Measurements from ENCODE around the gene CDH4. TPM values are rescaled to one million over a fixed set of nuclear protein-coding genes. Genes with fewer than 3 reads are reported as not detected.

The CDH4 gene
- total RNA-seq, 3 donors from 2014 or later (not counting 1 experiment from before 2014, with no cell fraction given), result 0.18 TPM; not detected in 2

DNA sequence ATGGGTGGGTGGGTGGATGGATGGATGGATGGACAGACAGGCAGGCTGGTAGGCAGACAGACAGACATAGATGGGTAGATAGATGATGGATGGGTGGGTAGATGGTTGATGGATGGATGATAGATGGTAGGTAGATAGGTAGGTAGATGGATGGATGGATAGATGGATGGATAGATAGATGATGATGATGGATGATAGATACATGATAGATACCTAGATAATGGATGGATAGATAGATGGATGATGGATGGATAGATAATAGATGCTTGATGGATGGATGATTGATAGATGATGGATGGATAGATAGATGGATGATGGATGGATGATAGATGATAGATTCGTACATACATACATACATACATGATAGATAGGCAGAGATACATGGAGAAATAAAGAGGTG lies 368.1 kb downstream of the CDH4 start:
- Histone ChIP-seq H3K36me3 (ENCODE audit: control insufficient read depth, insufficient read depth, low read length) (no peaks in the 10 kb centered on the region), H3K27me3 (ENCODE audit: control insufficient read depth, insufficient read depth, low read length) (no peaks in the 10 kb centered on the region), H3K9me3 (ENCODE audit: control insufficient read depth, insufficient read depth, low read length) (peaks cover 12% of the 10 kb centered on the region), H3K4me1 (ENCODE audit: control insufficient read depth, insufficient read depth, low read length) (no peaks in the 10 kb centered on the region), H3K4me3 (ENCODE audit: low read length) (no peak overlapping the region), H3K27ac (ENCODE audit: low read length) (no peak overlapping the region)
- Mint-ChIP-seq H3K9me3 (no peaks in the 10 kb centered on the region), H3K36me3 (no peaks in the 10 kb centered on the region), H3K4me3 (no peak overlapping the region), H3K4me1 (no peaks in the 10 kb centered on the region), H3K27ac (no peak overlapping the region), H3K27me3 (ENCODE audit: low read depth in 2 of 2) (no peaks in the 10 kb centered on the region)
- DNase-seq (no peak), ATAC-seq (no peak)
- no CpG with 5 or more reads among the region's 1 CpG for WGBS (ENCODE audit: insufficient coverage)
- intact Hi-C loops (cut with micrococcal nuclease), result no loop called here
- TF ChIP-seq, protein P1, sequence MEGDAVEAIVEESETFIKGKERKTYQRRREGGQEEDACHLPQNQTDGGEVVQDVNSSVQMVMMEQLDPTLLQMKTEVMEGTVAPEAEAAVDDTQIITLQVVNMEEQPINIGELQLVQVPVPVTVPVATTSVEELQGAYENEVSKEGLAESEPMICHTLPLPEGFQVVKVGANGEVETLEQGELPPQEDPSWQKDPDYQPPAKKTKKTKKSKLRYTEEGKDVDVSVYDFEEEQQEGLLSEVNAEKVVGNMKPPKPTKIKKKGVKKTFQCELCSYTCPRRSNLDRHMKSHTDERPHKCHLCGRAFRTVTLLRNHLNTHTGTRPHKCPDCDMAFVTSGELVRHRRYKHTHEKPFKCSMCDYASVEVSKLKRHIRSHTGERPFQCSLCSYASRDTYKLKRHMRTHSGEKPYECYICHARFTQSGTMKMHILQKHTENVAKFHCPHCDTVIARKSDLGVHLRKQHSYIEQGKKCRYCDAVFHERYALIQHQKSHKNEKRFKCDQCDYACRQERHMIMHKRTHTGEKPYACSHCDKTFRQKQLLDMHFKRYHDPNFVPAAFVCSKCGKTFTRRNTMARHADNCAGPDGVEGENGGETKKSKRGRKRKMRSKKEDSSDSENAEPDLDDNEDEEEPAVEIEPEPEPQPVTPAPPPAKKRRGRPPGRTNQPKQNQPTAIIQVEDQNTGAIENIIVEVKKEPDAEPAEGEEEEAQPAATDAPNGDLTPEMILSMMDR (IDR thresholded peaks at IDR 0.05), result no peak

DNA sequence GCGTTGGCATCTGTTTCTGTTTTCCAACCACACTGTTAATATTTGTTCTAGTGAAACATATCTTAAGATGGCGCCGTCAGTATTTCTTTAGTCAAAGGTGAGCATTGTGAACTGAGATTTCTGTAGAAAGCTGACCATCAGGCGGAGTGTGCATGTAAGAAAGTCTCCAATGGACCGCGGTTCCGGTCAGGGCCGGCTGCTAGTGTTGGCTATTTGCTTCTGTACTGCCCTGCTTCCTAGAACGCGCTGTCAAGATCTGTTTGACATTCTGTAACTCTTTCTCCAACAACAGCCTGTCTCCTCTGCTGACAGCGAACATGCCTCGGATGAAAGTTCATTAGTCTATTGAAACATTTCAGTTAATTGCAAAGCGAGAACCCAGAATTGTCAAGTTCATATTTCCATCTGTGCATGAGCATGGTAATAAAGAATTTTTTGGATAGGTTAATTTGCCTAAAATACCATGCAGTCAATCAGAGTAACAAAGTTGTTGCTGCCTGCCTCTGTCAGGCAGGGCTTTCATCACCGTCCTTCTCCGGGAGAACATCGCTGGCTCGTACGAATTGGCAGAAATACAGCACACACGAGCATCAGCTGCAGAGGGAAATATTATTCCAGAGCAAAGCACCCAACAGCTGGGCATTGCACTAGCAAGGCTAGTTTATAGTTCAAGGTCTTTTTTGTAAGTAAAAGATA lies 369.1 kb downstream of the CDH4 start:
- WGBS (ENCODE audit: insufficient coverage), result 94% methylated on average over 18 of the region's 19 CpGs
- intact Hi-C loops (cut with micrococcal nuclease), result no loop called here
- ATAC-seq (no peak), DNase-seq (no peak)
- TF ChIP-seq, protein P1 (IDR thresholded peaks at IDR 0.05), result no peak
- H3K9me3 ChIP-seq (ENCODE audit: control insufficient read depth, insufficient read depth, low read length), result peaks cover 12% of the 10 kb centered on the region
- H3K4me1 Mint-ChIP-seq, result no peaks in the 10 kb centered on the region
- H3K4me1 ChIP-seq (ENCODE audit: control insufficient read depth, insufficient read depth, low read length), result no peaks in the 10 kb centered on the region
- no peak overlapping the region for H3K27ac Mint-ChIP-seq
- H3K4me3 Mint-ChIP-seq, result no peak overlapping the region
- H3K36me3 Mint-ChIP-seq, result no peaks in the 10 kb centered on the region
- H3K36me3 ChIP-seq (ENCODE audit: control insufficient read depth, insufficient read depth, low read length), result no peaks in the 10 kb centered on the region
- no peaks in the 10 kb centered on the region for H3K27me3 Mint-ChIP-seq (ENCODE audit: low read depth in 2 of 2)
- H3K9me3 Mint-ChIP-seq, result no peaks in the 10 kb centered on the region
- H3K4me3 ChIP-seq (ENCODE audit: low read length), result no peak overlapping the region
- H3K27me3 ChIP-seq (ENCODE audit: control insufficient read depth, insufficient read depth, low read length), result no peaks in the 10 kb centered on the region
- no peak overlapping the region for H3K27ac ChIP-seq (ENCODE audit: low read length)

DNA sequence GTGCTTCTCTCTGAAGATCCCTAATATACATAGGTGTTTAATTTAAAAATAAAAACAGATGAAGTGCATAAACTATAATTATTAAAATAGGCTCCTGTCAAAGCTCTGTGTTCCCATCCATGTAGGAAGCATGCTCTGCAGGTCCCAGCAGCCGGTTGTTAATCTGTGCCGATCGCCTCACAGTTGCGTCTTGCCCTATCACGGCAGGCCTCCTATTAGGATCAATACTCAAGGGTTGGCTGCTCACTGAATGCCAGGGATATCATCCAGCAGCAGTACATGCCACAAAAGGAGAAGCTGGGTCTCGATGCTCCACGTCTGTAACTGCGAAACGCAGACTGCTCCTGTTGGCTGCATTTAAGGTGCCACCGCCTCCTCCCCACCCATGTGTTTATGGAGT lies 369.8 kb downstream of the CDH4 start:
- no peak overlapping the region for H3K27ac Mint-ChIP-seq
- Histone ChIP-seq H3K27ac (ENCODE audit: low read length) (no peak overlapping the region), H3K36me3 (ENCODE audit: control insufficient read depth, insufficient read depth, low read length) (no peaks in the 10 kb centered on the region), H3K4me3 (ENCODE audit: low read length) (no peak overlapping the region), H3K9me3 (ENCODE audit: control insufficient read depth, insufficient read depth, low read length) (peaks cover 12% of the 10 kb centered on the region), H3K27me3 (ENCODE audit: control insufficient read depth, insufficient read depth, low read length) (no peaks in the 10 kb centered on the region), H3K4me1 (ENCODE audit: control insufficient read depth, insufficient read depth, low read length) (no peaks in the 10 kb centered on the region)
- no peaks in the 10 kb centered on the region for H3K36me3 Mint-ChIP-seq
- WGBS (ENCODE audit: insufficient coverage), result 93% methylated on average over 9 of the region's 10 CpGs
- H3K27me3 Mint-ChIP-seq (ENCODE audit: low read depth in 2 of 2), result no peaks in the 10 kb centered on the region
- H3K4me3 Mint-ChIP-seq, result no peak overlapping the region
- H3K9me3 Mint-ChIP-seq, result no peaks in the 10 kb centered on the region
- ATAC-seq, result no peak
- no peaks in the 10 kb centered on the region for H3K4me1 Mint-ChIP-seq
- intact Hi-C loops (cut with micrococcal nuclease), result no loop called here
- no peak for DNase-seq
- TF ChIP-seq, protein P1 (IDR thresholded peaks at IDR 0.05), result no peak

DNA sequence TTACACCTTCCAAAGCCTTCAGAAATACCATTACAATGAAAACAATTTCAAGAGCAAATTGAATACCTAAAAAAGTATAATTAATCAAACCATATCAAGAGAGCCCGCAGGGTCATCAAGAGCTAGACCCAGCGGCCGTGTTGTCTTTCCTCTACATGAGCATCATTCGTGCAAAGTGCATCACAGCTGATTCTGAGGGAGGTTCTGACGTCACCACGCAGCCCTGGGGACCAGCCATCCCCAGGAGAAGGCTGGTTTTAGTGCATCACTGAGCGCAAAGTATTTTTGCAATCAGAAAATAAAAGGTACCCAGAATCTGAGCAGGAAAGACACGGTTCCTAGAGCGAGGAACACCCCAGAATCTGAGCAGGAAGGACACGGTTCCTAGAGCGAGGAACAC lies 371.4 kb downstream of the CDH4 start:
- H3K9me3 Mint-ChIP-seq, result no peaks in the 10 kb centered on the region
- no peaks in the 10 kb centered on the region for H3K4me1 Mint-ChIP-seq
- ATAC-seq (no peak), DNase-seq (no peak)
- Histone ChIP-seq H3K27me3 (ENCODE audit: control insufficient read depth, insufficient read depth, low read length) (no peaks in the 10 kb centered on the region), H3K36me3 (ENCODE audit: control insufficient read depth, insufficient read depth, low read length) (no peaks in the 10 kb centered on the region), H3K9me3 (ENCODE audit: control insufficient read depth, insufficient read depth, low read length) (peaks cover 15% of the 10 kb centered on the region), H3K4me3 (ENCODE audit: low read length) (no peak overlapping the region), H3K4me1 (ENCODE audit: control insufficient read depth, insufficient read depth, low read length) (no peaks in the 10 kb centered on the region), H3K27ac (ENCODE audit: low read length) (no peak overlapping the region)
- H3K27ac Mint-ChIP-seq, result no peak overlapping the region
- WGBS (ENCODE audit: insufficient coverage), result 85% methylated on average over 11 of the region's 11 CpGs
- no peaks in the 10 kb centered on the region for H3K27me3 Mint-ChIP-seq (ENCODE audit: low read depth in 2 of 2)
- TF ChIP-seq, protein P1 (IDR thresholded peaks at IDR 0.05), result no peak
- no peaks in the 10 kb centered on the region for H3K36me3 Mint-ChIP-seq
- H3K4me3 Mint-ChIP-seq, result no peak overlapping the region
- intact Hi-C loops (cut with micrococcal nuclease), result no loop called here
